HG02970 (cell line): ENCODE measurements around the gene TMEM179B.
"Not testable (repeated sequence)": the region's sequence is repeated elsewhere in the genome, so short reads cannot be mapped to it uniquely, and the experiment has no call there.

Experiments used
- ATAC-seq: cut with Tn5 transposase; IDR thresholded peaks from one replicate; pipeline ENCODE4 v1.9.1; 2021; ENCODE audit warnings: mild to moderate bottlenecking, moderate library complexity, moderate number of reproducible peaks; ENCODE audit not compliant: unreplicated experiment, low FRiP score

The TMEM179B gene, protein sequence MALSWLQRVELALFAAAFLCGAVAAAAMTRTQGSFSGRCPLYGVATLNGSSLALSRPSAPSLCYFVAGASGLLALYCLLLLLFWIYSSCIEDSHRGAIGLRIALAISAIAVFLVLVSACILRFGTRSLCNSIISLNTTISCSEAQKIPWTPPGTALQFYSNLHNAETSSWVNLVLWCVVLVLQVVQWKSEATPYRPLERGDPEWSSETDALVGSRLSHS

GRCh38 chr11:62787005-62787759 lies at the start of gene TMEM179B:
TSS of gene TMEM179B (plus strand) at chr11:62787402. CDS start at chr11:62787432, 30 bp downstream.
- ATAC-seq: peak; percentile 67

- no peak for ATAC-seq
These were observed 39.6 kb upstream of the TMEM179B start for GRCh38 chr11:62747475-62748160.

DNA sequence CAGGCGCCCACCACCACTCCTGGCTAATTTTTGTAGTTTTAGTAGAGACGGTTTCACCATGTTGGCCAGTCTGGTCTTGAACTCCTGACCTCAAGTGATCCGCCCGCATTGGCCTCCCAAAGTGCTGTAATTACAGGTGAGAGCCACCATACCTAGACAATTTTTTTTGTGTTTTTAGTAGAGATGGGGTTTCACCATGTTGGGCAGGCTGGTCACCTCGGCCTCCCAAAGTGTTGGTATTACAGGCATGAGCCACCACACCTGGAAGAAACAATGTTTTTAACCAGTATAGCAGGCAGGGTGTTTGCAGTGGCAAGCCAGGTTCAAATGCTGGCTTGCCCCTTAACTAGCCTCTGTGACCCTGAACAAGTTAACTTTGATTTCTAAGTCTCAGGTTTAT lies 37.3 kb upstream of the TMEM179B start:
- not testable (repeated sequence) for ATAC-seq

DNA sequence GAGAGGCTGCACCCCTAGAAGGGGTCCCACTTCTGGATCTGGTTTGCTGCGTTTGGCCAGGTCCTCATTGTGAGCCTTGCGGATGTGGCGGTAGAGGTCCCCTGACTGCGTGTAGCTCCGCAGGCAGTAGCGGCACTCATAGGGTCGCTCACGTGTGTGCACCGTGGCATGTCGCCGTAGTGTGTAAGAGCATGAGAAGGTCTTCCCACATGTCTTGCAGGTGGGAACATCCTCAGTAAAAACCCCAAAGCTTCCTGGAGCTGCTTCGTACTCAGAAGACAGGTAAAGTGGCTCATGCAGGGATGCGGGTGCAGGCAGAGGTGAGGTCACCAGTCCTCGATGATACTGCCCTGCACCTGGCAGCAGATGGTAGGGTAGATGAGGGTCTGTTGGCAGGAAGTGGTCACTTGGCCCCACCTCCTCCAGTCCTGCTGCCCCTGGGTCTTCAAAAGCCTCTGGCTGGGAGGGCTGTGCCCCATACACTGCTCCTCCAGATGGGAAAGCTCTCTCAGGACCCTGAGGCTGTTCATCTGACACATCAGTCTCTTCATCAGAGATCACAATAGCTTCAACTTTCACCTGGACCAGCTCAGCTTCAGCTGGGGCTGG lies 34.9 kb upstream of the TMEM179B start:
- ATAC-seq: no peak

GRCh38 chr11:62752994-62753735 lies 34.0 kb upstream of the TMEM179B start:
- ATAC-seq: no peak

DNA sequence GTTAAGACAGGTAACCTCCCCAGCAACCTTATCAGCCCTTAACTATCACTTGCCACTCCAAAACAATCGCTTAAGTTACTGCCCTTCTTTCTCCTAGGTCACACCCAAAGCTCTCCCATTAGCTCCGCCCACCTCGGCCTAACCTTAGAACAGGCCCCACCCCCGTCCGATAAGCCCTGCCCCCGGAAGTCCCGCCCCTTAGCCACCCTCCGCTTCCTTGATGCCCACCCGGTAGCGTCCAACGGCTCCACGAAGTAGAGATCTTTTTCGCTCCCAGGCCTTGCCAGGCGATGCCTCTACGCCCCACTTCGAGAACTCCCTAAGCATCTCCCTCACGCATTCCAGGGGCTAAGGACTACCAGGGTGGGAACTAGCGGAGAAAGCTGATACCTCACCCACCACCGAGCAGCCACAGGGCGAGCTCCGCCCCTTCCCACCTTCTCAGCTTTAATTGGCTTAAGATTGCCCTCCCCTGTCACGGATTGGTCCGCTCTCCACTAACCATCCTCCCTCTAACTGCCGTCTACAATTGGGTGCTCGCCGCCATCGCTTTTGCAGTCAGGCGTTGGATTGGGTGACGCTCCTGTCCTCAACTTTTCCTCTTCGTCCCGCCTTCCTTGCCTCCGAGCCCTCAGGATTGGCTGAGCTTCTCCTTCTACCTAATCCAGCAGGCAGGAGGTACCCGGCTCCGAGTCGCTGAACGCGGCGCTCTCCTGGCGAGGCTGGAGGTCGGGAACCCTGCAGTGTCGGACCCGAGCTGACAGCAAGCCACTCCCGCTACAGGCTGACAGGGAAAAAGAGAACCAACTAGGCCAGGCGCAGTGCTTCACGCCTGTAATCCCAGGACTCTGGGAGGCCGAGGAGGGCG lies 33.2 kb upstream of the TMEM179B start, which contains the start of gene ZBTB3:
Gene ZBTB3, minus strand, starts transcription at position 425 of the 868 bp plus-strand sequence. CDS start 496 bp downstream, outside the sequence.
- ATAC-seq: peak; percentile 93

DNA sequence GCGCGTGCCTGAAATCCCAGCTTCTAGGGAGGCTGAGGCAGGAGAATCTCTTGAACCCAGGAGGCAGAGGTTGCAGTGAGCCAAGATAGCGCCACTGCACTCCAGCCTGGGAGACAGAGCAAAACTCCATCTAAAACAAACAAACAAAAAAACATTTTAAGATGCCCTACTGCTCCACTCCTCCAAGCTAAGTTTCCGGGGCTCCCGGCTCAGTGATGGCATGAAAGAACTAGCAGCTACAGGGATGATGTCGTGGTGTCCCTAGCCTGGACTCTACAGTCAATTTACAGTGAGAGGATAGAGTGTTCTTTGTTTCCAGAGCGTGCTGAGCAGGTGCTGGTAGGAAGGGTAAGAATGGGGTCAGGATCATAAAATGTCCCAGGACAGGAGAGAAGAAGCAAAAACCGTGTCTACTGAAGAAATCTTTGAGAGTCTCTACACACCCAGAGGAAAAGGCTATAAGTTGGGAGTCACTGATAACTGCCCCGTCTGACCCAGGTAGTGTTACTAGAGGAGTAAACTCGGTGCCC lies 32.1 kb upstream of the TMEM179B start:
- ATAC-seq: no peak

- no peak for ATAC-seq
These were observed 29.1 kb upstream of the TMEM179B start for GRCh38 chr11:62757846-62758788.

DNA sequence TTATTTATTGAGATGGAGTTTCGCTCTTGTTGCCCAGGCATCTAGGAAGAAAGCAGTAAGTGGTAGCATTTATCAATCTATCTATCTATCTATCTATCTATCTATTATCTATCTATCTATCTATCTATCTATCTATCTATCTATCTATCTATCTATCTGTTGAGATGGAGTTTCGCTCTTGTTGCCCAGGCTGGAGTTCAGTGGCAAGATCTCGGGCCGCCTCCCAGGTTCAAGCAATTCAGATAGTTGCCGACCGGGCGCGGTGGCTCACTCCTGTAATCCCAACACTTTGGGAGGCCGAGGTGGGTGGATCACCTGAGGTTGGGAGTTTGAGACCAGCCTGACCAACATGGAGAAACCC lies 26.4 kb upstream of the TMEM179B start:
- not testable (repeated sequence) for ATAC-seq

DNA sequence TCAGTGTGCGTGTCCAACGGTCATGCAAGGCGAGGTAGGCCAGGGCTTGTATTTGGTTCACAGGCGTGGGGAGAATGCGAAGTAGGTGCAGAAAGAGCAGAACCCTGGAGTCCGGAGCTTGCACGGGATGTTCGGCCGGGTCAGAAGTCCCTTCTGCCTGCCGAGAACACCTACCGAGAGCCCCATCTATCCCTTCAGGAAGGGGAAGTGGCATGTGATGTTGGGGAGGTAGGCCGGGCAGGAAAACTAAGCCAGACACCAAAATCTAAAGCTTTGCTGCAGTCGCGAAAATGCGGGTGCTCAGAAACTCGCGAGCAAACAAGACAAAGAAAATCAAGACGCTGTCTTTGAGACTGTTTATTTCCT lies 16.4 kb upstream of the TMEM179B start:
- ATAC-seq: no peak

GRCh38 chr11:62771144-62772021 lies 15.8 kb upstream of the TMEM179B start, which contains the start of gene TAF6L:
TSS of gene TAF6L (plus strand) at chr11:62771396. CDS start at chr11:62775784, 4,388 bp downstream.
- peak; percentile 80 for ATAC-seq

GRCh38 chr11:62774407-62774806 lies 12.8 kb upstream of the TMEM179B start:
- ATAC-seq: no peak

GRCh38 chr11:62775646-62776045 lies 11.6 kb upstream of the TMEM179B start:
- no peak for ATAC-seq

DNA sequence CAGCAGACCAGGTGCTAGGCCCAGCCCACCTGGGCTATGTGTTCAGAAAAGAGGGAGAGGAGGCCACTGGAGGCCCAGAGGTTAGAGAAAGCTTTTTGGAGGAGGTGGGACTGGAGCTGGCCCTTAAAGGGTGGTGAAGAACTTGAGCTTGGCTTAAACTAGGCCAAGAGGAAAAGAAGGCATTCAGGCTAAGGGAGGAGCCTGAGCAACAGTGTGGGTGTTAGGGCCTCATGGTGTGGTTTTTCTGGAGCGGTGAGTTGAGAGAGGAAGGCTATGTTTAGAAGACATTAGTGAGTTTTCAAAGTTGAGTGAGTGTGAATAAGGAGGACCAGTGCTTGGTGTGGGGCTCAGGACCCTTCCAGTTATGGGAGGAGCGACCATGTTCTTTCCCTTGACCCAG lies 9.8 kb upstream of the TMEM179B start:
- no peak for ATAC-seq

DNA sequence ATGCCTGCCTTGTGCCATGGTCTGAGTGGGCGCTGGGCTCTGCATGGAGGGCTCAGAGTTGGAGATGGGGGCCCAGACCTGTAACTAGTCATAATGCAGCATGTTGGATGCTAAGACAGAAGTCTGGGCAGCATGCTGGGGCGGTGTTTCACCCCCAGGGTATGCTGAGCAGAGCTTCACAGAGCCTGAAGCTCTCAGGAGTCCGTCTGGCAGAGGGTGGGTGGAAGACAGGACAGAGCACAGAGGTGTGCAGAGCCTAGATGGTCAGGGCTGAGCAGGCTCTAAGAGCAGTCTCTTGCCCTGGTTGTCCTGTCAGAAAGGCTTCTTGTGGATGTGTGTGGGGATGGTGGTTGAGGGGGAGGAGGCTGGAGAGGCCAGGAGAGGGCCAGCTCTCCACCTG lies 8.8 kb upstream of the TMEM179B start:
- ATAC-seq: no peak

DNA sequence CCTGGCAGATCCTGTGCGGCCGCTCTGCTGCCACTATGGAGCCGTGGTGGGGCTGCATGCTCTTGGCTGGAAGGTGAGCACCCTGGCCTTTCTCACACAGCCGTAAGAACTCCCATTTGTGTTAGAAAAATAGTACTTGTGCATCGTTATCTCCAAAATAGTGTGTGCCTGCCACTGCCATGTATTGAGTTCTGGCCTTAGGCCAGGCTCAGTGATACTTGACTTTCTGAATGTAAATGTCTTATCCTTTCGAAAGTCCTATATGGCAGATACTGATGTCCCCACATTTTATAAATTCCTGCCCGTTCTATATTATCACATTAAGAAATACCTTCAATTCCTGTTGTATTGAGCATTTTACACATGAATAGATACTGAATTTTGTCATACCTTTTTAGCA lies 4.4 kb upstream of the TMEM179B start:
- no peak for ATAC-seq
